ENCODE measurements around the gene RANBP9. TPM values are rescaled to one million over a fixed set of nuclear protein-coding genes. Genes with fewer than 3 reads are reported as not detected.

Gene RANBP9
- total RNA-seq, 1 donor from 2014 or later: 44.8 TPM

GRCh38 chr6:13669476-13669875 is 42.2 kb downstream of the RANBP9 start:
- Mint-ChIP-seq H3K4me3 (no peak overlapping the region), H3K27ac (no peak overlapping the region)

GRCh38 chr6:13668291-13668928 is 43.2 kb downstream of the RANBP9 start:
- H4K20me1 ChIP-seq (ENCODE audit: low read depth): peaks cover 3% of the 10 kb centered on the region
- H3K36me3 Mint-ChIP-seq: peaks cover 33% of the 10 kb centered on the region
- no peak for TF ChIP-seq CTCF (IDR thresholded peaks at IDR 0.05)
- H3K4me2 ChIP-seq: no peak overlapping the region
- H3K27ac Mint-ChIP-seq: no peak overlapping the region
- H3F3A ChIP-seq (ENCODE audit: low read depth): peaks cover 5% of the 10 kb centered on the region
- no peaks in the 10 kb centered on the region for H3K4me1 Mint-ChIP-seq
- no peak for DNase-seq (ENCODE audit: low spot score)
- H2AFZ ChIP-seq (replicated peaks): no peak overlapping the region
- H3K36me3 ChIP-seq: no peaks in the 10 kb centered on the region
- H3K9ac ChIP-seq: no peak overlapping the region
- H3K9me3 Mint-ChIP-seq: peaks cover 42% of the 10 kb centered on the region
- no peak overlapping the region for H3K27ac ChIP-seq
- no peaks in the 10 kb centered on the region for H3K27me3 Mint-ChIP-seq (ENCODE audit: insufficient read depth, low read depth)
- H3K27me3 ChIP-seq: no peaks in the 10 kb centered on the region
- no peak overlapping the region for H3K4me3 Mint-ChIP-seq
- no peaks in the 10 kb centered on the region for H3K9me3 ChIP-seq (ENCODE audit: low read depth)
- peaks cover 100% of the 10 kb centered on the region for H3K79me2 ChIP-seq (ENCODE audit: low read depth)
- H3K4me1 ChIP-seq: no peaks in the 10 kb centered on the region
- H3K4me3 ChIP-seq: no peak overlapping the region

More at GRCh38 chr6:13669476-13669875, 42.2 kb downstream of the RANBP9 start:
- H3K36me3 ChIP-seq: no peaks in the 10 kb centered on the region
- no peak overlapping the region for H3K4me2 ChIP-seq
- H3K4me3 ChIP-seq: no peak overlapping the region
- H3K27ac ChIP-seq: no peak overlapping the region
- H3F3A ChIP-seq (ENCODE audit: low read depth): peaks cover 5% of the 10 kb centered on the region
- H3K79me2 ChIP-seq (ENCODE audit: low read depth): peaks cover 100% of the 10 kb centered on the region
- Mint-ChIP-seq H3K27me3 (ENCODE audit: insufficient read depth, low read depth) (no peaks in the 10 kb centered on the region), H3K4me1 (no peaks in the 10 kb centered on the region), H3K36me3 (peaks cover 32% of the 10 kb centered on the region), H3K9me3 (peaks cover 41% of the 10 kb centered on the region)
- H2AFZ ChIP-seq (replicated peaks): no peak overlapping the region
- H3K4me1 ChIP-seq: no peaks in the 10 kb centered on the region
- no peaks in the 10 kb centered on the region for H3K27me3 ChIP-seq
- peaks cover 3% of the 10 kb centered on the region for H4K20me1 ChIP-seq (ENCODE audit: low read depth)
- no peak for DNase-seq (ENCODE audit: low spot score)
- no peak overlapping the region for H3K9ac ChIP-seq
- H3K9me3 ChIP-seq (ENCODE audit: low read depth): no peaks in the 10 kb centered on the region
- TF ChIP-seq EZH2 (IDR thresholded peaks at IDR 0.05) (no peak), EZH2phosphoT487 (IDR thresholded peaks at IDR 0.05) (no peak), CTCF (IDR thresholded peaks at IDR 0.05) (no peak)

- no peak for TF ChIP-seq EZH2phosphoT487 (IDR thresholded peaks at IDR 0.05)
- TF ChIP-seq CTCF (IDR thresholded peaks at IDR 0.05): no peak
- no peak for TF ChIP-seq EZH2 (IDR thresholded peaks at IDR 0.05)
- H3K4me3 ChIP-seq: no peak overlapping the region
- no peaks in the 10 kb centered on the region for H3K36me3 ChIP-seq
- H2AFZ ChIP-seq (replicated peaks): no peak overlapping the region
- peaks cover under 1% of the 10 kb centered on the region for H3K4me1 ChIP-seq
- no peak overlapping the region for H3K4me3 Mint-ChIP-seq
- peaks cover 32% of the 10 kb centered on the region for H3K36me3 Mint-ChIP-seq
- H3K9ac ChIP-seq: no peak overlapping the region
- H3K79me2 ChIP-seq (ENCODE audit: low read depth): peaks cover 100% of the 10 kb centered on the region
- no peaks in the 10 kb centered on the region for H3K27me3 ChIP-seq
- peaks cover 3% of the 10 kb centered on the region for H4K20me1 ChIP-seq (ENCODE audit: low read depth)
- H3K4me1 Mint-ChIP-seq: no peaks in the 10 kb centered on the region
- no peak overlapping the region for H3K4me2 ChIP-seq
- H3K9me3 Mint-ChIP-seq: peaks cover 44% of the 10 kb centered on the region
- H3F3A ChIP-seq (ENCODE audit: low read depth): peaks cover 5% of the 10 kb centered on the region
- H3K9me3 ChIP-seq (ENCODE audit: low read depth): no peaks in the 10 kb centered on the region
- no peak for DNase-seq (ENCODE audit: low spot score)
- no peak overlapping the region for H3K27ac ChIP-seq
- H3K27ac Mint-ChIP-seq: no peak overlapping the region
- no peaks in the 10 kb centered on the region for H3K27me3 Mint-ChIP-seq (ENCODE audit: insufficient read depth, low read depth)
Observed at GRCh38 chr6:13667655-13668054, 44.0 kb downstream of the RANBP9 start.

Data from neural progenitor cell (in vitro differentiated cells).